Right ventricle myocardium superior (tissue), 1 donor: ENCODE data around the gene HACD2. TPM values are rescaled to one million over a fixed set of nuclear protein-coding genes. Genes with fewer than 3 reads are reported as not detected.
"Not testable (repeated sequence)": the region's sequence is repeated elsewhere in the genome, so short reads cannot be mapped to it uniquely, and the experiment has no call there.

Experiments
- ATAC-seq: fragments of 200-7000 bp; cut with Tn5 transposase; one replicate; pipeline ENCODE4 v1.9.1; 2020; ENCODE audit warnings: mild to moderate bottlenecking; ENCODE audit not compliant: poor library complexity
- DNase-seq: peaks from one replicate; pipeline ENCODE4 v3.0.0-alpha.2; 2020
- intact Hi-C: fragments of 100-400 bp; cut with DNase I; formaldehyde crosslinking; loops from one replicate; pipeline ENCODE4 v1.11.2; 2022
- total RNA-seq: library from RNA; stranded (reverse); fragmentation: NEBNext Ultra II Directional; extraction: Animal tissue kit (Norgen Biotek cat#: 25700); gene quantifications from one replicate; pipeline ENCODE4 v1.2.1, GENCODE V29; 2021
- donor health status: DM: no; HTN: yes; CAD: no; lungs with severe emphysema.

The HACD2 gene
- total RNA-seq, 1 donor from 2014 or later = 9.1 TPM

DNA sequence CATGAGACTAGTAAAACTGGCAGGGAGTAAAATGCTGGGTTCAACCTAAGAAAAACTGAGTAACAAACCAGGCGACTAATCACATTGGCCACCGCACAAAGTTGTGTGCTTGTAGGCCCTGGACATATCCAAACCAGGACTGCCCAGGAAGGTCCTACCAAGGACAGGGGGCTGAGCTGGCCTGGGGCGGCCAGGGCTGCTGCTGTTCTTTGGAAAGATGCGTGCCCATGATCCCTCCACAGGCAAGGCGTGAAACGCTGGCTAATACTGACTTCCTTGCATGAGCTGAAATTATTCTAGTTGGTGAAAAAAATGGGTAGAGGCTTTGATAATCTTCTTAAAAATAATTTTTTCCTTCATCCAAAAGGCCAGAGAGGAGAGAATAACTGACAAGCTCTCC, 79.0 kb downstream of the HACD2 start:
- intact Hi-C loops = no loop called here
- ATAC-seq = no peak
- DNase-seq = no peak

DNA sequence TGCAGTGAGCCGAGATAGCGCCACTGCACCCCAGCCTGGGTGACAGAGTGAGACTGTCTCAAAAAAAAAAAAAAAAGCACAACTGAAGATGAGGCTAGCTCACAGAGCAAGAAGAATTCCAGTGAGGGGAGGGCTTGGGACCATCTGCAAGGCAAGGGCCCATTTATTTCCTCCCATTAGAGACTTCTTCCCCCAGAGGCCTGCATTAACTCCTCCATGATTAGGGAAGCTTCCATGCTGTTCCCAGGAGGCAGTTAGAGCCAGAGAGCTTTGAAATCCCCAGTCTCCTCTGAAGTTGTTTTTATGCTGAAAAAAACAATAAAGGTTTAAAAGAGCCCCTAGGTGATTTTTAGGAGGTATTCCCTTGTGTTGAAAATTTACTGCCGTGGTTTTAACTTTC, 81.7 kb downstream of the HACD2 start:
- ATAC-seq (no peak), DNase-seq (no peak)
- intact Hi-C loops = no loop called here

DNA sequence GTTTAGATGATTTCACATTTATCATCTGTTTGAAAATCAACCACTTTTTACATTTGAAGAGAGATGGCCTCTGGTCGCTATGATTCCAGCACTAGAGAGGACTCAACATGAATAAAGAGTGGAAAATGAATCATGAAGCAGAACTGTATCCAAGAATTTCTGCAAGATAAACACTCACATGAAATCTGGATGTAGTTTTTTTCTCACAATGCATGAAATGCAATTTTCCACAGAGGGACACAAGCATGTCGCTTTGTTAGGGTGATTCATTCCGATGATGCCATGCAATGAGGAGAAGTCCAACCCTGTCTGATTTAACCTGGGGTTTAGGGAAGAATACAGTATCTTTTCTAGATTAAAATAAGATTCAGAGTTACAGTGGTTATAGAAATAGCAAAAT, 85.5 kb downstream of the HACD2 start:
- no peak for DNase-seq
- intact Hi-C loops = no loop called here
- no peak for ATAC-seq

DNA sequence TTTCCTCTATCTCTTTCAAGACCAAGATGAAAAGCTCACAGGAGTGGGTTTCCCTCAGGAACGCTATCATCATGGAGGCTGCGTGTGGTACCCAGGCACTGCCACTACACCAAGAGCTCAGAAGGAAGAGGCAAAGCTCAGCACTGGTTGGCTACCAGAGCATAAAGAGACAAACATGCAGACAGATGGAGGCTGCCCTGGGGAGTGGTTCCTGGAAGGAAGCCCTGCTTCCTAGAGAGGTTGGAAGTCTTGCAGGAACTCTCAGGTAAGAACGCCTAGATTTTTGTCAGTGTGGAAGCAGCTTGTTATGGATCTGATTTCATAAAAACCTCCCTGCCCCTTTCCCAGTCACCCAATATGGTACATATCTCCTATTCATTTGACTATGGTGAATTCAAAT, 86.1 kb downstream of the HACD2 start:
- ATAC-seq (no peak), DNase-seq (no peak)
- intact Hi-C loops = no loop called here

DNA sequence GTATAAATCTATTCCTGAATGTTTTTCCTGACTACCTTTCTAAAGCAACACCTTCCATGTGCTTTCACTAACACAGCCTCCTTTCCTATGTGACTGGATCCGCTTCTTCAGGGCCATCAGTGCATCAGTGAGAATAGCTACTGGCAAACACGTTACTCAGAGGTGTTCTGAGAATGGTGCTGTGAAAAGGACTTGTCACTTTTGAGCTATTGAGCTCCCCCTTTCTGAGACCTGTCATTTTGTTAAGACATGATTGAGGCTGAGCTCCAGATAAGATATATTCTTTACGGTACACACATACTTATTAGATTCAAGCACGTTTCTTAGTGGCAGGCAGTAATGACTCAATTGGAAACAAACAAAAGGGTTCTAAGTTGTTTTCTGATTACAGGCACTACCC, 90.9 kb downstream of the HACD2 start:
- intact Hi-C loops = no loop called here
- DNase-seq = no peak
- ATAC-seq = no peak

DNA sequence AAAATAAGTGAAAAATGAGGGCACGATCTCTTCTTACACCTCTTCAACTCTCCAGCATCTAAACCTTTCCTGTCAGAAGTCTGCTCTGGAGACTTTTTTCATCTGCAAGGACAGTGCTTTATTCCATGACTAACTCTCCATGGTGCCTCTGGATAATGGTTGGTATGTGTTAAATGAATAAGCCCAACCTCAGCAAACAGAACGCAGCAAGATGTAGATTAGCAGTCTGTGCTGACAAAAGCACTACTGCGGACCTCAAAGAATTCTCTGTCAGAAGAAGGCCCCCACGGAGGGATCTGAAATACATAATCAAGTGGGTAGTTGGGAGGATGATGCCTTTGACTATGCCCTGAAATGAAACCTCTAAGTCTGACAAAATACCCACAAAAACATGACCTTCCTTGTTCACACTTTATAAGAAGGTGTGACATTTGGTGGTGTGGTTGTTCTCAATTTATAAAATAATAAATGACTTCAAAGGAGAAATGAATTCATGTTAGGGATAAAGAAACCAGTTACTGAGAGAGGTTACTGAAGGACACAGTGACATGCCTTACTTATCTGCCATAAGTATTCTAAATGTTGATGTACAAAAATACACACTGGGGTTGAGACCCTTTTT, 92.8 kb downstream of the HACD2 start:
- intact Hi-C loops = no loop called here
- no peak for ATAC-seq

DNA sequence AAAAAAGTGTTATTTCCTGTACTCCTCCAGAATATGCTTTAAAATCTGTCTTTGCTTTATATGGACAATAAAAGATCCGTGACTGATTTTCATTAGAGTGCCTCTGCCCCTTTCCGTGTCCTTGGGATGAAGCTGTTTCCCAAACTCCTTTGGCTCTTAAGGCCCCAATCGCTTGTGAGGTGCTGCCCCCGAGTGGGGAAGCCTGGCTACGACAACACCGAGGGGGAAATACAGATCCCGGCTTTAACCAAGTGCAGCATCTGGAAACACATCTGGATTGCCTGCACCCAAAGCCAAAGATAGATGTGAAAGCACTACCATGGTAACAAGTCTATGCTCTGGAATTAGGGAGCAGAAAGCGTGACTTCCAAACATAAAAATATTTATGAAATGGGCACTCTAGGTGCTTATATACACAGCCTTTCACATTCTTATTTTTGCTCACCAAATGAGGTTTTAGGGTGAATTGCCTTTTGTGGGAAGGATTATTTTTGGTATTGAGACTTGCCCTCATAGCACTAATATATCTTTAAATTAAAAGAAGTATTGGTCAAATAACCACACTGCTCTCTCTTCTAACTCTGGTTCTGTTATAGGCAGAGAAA, 95.4 kb downstream of the HACD2 start:
- intact Hi-C loops = loop anchor here (2.0 kb wide), 1 partner anchor 161 kb away; no protein-coding TSS in a partner anchor
- peak; percentile 86 for ATAC-seq
- peak; percentile 85 for DNase-seq

More for the DNA sequence above, 92.8 kb downstream of the HACD2 start:
- no peak for DNase-seq

DNA sequence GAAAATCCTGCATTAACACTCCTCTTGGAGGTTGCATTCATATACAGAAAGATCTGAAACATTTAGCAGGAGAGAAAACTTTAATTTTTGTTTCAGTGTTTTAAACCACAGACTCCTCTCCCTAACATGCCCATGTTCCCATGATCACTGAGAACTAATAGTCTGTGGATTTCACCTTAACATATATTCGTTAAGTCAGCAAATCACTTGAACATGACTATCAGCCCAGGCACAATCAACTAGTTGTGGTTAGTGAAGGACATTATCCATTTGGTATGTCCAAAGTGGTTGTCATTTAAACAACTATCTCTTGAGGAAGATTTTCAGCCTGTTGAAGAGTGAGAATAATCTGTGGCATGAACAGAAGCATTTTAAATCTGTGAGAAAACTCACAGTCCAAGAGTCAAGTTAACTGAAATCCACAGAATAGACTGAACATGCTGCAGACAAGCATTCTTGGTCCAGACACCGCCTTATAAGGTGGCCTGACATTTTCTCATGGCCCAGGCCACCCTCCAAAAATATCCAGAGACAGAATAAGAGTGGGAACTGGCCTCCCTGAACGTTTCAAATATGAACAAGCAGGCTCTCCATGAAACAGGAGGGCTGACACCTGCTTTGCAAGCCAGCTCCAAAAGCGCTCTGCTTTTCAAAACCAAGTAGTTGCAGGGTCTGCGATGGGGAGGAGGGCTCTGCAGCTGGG, 96.1 kb downstream of the HACD2 start:
- intact Hi-C loops = loop anchor here (2.0 kb wide), 1 partner anchor 160 kb away; no protein-coding TSS in a partner anchor

DNA sequence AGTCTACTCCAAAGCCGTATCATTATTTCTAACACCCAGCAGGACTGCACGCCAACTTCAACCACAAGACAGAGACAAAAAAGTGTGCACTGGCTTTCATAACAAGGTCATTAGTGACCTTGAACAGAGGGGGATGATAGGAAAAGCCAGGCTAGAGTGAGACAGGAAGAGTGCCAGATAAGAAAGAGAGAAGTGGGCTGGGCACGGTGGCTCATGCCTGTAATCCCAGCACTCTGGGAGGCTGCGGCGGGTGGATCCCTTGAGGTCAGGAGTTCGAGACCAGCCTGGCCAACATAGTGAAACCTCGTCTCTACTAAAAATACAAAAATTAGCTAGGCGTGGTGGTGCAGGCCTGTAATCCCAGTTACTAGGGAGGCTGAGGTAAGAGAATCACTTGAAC, 97.8 kb downstream of the HACD2 start:
- peak; percentile 27 for ATAC-seq

More for the DNA sequence above, 96.1 kb downstream of the HACD2 start:
- DNase-seq (no peak), ATAC-seq (peak; percentile 46)

DNA sequence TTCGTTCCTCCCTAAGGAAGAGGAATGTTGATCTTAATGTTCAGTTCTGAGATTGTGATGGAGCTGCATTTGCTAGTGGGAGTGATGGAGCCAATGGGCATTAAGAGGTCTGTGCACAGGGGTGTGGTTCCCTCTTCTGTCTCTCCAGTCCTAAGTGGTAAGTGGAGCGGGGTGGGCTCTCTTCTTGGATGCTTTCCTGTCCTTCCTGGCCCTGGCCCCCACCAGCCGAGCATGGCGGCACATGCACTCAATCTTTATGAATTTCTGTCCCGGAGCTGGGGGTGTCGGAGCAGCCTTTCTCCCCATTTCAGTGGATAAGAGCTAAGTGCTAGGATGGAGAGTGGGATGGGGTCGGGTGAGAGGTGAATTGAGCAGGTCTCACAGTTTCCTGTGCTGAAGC, 98.4 kb downstream of the HACD2 start:
- intact Hi-C loops = no loop called here
- ATAC-seq (no peak), DNase-seq (no peak)

More for the DNA sequence above, 97.8 kb downstream of the HACD2 start:
- DNase-seq, intact Hi-C loops: not testable (repeated sequence)

DNA sequence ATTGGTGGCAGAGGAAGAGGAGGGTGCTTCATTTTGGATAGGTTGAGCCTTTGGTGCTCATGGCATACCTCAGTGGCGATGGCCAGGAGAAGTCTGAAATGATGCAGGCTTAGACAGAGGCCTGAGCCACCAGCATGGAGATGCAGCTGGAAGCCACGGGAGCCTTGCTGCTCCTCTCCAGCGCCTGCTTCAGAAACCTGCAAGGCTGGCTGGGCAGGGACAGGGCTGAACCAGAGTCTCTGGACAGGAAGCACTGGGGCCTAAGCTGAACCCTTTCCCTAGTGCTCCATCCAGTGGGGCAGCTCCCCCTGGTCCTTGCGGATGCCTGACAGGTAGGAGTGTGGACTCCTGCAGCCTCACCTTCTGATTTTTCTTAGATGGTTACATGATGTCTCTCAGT, 99.3 kb downstream of the HACD2 start:
- intact Hi-C loops = no loop called here
- ATAC-seq (no peak), DNase-seq (no peak)

DNA sequence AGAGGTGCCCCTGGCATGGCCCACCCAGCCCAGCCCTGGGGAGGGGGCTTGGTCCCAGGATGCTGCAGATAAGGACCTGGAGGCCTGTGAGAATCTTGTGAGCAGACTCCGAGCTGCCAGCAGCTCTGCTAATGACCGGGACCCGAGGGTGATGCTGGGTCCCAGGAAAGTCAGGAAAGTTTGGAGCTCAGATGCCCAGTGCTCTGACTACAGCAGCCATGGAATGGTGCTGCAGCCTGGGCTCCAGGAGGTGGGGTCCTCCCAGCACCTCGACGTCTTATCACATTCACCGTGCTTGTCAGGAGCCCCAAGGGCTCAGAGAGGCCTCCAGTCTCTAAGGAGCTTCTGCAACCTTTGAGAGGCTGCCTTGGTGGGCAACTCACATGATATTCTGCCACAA, 101.7 kb downstream of the HACD2 start:
- intact Hi-C loops = no loop called here
- no peak for ATAC-seq
- no peak for DNase-seq

DNA sequence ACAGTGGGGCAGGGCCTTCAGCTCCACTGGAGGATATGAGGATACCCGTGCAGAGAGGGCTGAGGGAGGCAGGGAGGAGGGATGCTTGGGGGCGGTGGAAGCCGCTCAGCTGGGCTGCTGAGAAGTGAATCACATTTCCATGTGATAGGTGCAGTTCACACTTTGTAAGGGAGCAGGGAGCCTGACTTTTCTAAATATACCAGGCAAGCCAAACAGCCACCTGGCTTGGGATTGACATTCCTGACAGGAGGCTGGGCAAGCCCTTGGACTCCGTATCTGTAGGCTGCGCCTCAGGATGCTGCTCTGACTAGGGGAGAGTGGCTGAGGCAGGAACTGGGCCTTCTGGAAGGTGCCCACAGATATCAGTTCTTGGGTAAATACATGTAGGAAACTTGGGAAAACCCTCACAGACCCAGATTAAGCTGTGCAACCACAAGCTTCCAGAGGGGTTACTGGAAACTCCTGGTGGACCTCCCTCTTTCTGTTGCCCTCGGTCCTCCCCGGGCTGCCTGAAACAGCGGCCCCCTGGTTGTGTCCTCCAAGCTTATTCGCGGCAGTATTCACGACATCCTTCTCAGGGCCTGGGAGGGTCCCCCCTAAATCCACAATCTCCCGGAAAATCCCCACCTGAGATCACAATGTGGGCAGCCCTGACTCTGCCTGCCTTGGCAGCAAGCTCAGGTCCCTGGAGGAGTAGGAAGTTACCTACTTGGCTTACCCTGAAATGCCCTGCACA, 103.0 kb downstream of the HACD2 start:
- peak; percentile 70 for ATAC-seq
- intact Hi-C loops = no loop called here
- DNase-seq = no peak

DNA sequence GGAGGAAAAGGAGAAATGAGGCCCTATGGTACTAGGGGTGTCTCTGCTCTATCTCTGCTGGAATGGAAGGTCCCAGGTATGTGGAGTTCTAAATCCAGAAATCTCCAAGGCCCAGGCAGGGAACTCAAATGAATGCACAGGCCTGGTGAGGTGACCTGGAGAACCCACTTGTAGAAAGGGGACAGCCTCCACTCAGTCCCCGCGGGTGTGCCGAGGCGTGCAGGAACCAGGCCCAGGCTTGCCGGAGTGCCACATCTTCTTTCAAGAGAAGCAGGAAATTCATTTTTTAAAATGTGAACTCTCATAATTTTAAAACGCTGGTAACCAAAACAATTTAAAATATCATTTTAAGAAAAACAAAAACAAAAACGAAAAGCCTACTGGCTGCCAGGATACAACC, 103.8 kb downstream of the HACD2 start:
- DNase-seq = no peak
- intact Hi-C loops = no loop called here
- ATAC-seq = no peak

DNA sequence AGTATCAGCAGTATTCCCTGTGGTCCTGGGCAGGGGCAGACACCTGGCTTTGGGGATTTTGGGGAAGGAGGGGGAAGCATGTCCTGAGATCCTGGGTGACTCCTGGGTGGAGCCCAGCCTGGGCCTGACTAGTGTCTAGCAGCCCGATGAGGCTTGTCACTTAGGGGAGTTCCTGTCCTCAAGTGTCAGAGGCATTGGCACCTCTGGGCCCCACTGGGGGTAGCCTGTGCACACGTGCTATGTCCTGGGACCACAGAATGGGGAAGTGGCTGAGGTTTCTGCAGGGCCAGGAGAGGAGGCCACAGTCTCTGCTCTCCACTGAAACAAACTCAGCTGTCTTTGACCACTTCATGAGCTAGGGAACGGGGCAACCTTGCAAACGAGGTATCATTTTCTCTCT, 104.4 kb downstream of the HACD2 start:
- intact Hi-C loops = no loop called here
- DNase-seq (no peak), ATAC-seq (no peak)

DNA sequence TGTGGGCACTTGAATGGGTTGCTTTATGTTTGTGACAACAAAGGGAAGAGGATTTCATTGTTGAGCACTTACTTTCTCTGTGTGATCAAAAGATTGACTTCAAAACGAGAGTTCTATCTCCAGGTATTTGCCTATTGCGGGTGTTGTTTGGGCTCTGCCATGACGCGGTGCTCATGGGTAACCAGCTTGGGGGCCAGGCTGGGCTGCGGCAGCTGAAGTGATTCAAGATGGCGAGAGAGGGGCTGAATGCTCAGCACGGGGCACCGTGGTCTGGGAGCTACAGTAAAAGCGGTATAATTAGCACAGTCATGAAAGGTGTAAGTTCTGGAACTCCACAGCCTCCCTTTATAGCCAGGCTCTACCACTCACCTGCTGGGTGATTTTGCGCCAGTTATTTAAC, 105.0 kb downstream of the HACD2 start:
- intact Hi-C loops = no loop called here
- DNase-seq (no peak), ATAC-seq (no peak)

DNA sequence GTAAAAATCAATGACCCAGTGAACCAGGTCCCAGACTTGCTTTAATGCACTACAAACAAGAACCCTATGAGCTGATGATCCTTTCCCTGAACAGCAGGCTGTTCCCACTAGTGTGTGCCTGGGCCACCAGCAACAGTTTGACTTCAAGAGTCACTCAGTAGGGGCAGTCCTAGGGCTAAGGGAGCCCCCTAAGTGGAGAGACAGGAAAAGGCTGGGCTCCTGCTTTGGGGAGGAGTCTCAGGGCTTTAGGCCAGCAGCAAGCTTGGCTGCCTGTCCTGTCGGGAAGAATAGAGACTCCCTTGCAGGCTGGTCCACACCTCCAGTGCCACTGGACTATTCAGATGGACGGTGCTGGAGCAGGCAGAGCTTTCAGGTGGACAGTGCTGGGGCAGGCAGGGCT, 106.5 kb downstream of the HACD2 start:
- ATAC-seq (no peak), DNase-seq (no peak)
- intact Hi-C loops = no loop called here

DNA sequence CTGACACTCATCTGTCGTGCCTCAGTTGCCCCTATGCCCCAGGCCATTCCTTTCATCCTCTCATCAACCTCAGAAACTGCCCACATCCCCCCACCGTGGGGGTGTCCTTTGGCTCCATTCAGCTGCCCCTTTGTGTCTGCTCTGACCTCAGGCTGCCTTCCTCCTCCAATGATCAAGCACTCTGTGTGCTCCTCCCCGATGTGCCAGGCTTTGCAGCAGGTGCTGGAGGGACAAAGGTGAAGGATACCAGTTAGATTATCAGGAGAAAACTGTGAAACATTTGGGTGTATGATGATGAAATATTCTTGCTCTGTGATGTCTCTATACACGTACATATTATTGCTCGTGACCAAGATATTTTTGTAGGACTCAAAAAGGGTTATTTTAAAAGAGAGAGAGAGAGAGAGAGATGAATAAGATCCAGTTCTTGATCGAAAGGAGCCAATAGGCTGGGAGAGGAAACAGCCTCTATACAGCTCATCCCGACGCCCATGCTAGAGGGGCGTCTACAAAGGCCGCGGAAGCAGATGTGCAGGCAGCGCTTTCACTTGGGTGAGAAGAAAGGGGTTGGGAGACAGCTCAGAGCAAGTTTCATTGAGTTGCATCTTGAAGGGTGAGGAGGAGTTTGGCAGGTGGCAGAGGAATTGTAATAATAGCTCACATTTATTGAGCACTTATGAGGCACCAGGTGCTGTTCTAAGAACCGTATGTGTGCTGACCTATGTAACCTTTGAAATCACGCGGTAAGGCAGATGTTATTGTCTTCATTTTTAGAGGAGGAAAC, 107.7 kb downstream of the HACD2 start:
- DNase-seq = no peak
- intact Hi-C loops = no loop called here
- no peak for ATAC-seq

DNA sequence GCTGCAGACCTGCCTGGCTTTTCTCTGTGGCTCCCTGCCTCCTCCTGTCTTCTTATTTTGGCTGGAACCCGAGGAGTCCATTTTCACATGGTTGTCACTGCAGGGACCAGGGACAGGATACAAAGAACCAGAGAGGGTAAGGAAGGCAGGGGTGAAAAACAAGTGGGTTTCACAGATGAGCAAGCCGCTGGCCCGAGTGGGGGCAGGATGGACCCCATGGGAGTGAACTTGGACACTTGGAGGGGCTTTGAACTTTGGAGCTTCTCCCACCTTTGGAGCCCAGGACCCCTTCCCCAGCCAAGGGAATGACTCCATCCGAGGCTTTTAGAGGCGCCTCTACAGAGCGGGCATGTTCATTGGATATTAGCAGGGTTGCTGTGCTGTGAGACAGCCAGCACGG, 109.1 kb downstream of the HACD2 start:
- ATAC-seq (no peak), DNase-seq (no peak)
- intact Hi-C loops = no loop called here
